Femur (tissue), 1 donor: ENCODE data around the gene TMEM134.

Source experiments
- DNase-seq: peaks from one replicate; pipeline ENCODE4 v3.0.0-alpha.2; 2017

Gene TMEM134

DNA sequence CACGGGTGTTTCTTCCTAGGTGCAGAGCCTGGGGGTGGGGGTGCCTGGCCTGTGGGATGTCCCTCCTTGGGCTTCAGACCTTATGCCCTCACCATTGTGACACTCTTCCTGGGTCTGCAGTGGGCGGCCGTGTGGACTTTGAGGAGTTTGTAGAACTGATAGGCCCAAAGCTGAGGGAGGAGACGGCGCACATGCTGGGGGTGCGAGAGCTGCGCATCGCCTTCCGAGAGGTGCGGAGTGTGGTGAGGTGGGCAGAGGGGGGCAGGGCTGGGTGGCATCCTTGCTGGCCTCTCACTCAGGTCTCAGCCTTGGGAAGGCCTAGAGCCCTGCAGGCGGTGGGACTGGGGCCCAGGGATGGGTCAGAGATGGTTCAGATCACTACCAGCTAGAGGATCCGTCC is 11.6 kb downstream of the TMEM134 start:
- DNase-seq, result no peak

DNA sequence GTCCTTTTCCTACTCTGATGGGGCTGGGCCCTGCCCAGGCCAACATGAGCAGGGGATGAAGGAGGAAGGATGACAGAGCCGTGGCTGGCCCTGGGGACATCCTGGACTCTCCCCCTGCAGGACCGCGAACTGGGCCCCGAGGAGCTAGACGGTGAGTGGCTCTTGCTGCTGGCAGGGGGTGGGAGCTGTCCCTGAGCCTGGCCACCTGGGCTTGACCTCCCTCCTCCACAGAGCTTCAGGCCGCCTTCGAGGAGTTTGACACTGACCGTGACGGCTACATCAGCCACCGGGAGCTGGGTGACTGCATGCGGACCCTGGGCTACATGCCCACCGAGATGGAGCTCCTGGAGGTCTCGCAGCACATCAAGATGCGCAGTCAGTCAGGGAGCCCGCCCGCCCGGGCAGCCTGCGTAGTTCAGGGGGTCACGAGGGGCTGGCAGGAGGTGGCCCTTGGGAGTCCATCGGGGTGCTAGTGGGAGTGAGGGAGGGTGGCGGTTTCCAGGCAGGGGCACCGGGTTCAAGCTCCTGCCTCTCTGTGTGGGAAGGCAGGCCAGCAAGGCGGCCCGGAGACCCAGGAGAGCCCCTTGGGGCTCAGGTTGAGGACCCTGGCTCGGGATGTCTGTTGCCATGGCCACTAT is 12.9 kb downstream of the TMEM134 start:
- no peak for DNase-seq

DNA sequence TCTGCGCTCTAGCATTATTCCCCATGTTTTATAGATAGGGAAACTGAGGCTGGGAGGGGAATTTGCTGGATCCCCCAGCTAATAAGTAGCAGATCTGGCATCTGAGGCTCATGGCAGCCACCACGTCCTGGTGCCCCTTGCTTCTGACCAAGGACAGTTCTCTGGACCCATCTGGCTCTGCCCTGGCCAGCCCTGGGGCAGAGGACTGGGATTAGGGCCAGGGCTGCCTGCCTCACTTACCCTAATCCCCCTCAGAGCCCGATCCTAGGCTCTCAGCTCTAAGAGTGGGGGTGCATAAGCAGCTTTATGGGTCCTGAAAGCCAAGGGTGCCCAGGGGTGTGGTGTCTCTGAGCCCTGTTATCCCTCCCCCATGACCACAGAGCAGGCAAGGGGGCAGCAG is 14.0 kb downstream of the TMEM134 start, which contains the start of gene CABP4:
Gene CABP4 (plus strand): TSS at position 301 of the 400 bp plus-strand sequence. CDS start 70 bp downstream, at position 371.
- no peak for DNase-seq

DNA sequence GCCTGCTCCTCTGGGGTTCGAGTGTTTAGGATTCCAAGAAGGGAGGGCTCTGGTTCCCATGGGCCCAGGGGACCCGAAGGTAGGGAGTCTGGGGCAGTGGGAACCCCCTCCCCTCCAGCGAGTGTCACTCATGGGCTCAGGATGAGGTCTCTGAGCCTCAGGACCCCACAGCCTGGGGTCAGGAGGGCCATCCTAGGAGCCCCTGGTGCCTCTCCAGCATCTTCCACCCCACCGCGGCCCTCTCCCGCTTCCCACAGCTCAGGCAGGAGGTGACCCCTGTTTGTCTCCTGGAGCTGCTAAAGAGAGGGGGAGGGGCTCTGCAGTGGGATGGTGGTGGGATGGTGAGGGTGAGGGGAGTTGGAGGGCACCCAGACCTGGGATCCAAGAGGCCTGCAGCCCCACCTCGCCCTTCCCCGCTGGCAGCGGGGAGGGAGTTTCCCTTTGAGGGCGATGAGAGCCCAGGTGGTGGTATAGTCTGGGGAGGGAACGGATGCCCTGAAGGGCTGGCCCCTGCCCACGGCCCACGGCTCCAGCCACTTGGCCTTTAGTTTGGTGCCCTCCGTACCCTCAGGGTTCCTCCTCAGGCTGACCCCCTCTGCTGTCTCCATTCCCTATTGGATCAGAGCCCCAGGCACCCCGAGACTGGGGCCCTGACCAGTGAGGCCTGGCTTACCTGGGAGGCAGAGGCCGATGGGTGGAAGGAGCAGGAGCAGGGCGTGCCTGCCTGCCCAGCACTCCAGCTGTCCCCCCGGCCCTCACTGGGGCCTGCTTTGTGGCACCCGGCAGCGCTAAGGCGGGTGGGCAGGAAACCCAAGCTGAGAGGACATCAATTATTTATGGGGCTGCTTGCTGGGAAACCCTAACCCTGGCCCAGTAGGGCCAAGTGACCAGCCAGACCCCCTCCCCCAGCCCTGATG is 15.0 kb downstream of the TMEM134 start:
- peak; percentile 18 for DNase-seq

DNA sequence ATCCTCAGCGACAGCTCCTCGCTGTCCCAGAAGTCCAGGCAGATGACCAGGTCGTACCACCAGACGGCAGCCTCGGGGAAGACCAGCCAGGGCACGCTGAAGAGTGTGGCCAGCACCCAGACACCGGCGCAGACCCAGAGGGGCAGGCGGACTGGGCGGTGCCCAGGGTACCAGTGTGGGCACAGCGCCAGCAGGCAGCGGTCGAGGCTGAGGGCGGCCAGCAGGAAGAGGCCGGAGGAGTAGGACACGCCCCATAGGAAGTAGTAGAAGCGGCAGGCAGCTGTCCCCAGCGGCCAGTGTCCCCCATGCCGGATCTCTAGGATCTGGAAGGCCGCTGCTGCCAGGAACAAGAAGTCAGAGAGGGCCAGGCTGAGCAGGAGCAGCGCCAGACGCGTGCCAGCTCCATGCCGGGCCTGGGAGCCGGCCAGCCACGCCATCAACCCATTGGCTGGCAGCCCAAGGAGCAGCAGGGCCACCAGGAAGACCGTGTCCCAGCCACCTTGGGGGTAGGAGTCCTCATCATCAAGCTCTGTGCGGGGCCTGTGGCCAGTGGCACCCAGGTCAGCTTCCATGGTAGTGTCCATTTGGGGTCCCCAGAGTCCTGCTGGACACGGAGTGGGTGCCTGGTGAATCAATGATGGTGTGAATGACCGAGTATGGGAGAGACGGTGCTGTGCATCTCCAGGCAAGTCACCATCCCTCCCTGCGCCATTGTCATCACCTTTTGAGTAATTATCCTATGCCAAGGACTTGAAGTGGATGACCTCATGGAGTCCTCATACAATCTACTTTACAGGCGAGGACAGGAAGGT is 16.7 kb downstream of the TMEM134 start, which contains the start of gene GPR152:
Gene GPR152 (minus strand): TSS at position 589 of the 812 bp plus-strand sequence. CDS start 5 bp downstream, at position 584.
- DNase-seq, result no peak

DNA sequence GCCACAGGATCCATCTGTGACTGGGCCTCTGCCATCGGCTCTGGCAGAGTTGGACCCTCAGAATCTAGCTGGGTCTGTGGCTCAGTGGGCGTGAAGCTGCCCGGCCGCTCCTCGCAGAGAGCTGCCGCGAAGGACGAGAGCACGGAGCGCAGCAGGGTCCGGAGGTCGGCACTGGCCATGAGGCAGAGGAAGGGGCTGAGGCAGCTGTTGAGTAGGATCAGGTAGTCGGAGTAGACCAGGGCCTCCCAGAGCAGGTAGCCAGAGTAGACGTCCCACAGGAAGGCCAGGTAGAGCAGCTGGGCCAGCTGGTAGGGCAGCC is 17.4 kb downstream of the TMEM134 start:
- no peak for DNase-seq

DNA sequence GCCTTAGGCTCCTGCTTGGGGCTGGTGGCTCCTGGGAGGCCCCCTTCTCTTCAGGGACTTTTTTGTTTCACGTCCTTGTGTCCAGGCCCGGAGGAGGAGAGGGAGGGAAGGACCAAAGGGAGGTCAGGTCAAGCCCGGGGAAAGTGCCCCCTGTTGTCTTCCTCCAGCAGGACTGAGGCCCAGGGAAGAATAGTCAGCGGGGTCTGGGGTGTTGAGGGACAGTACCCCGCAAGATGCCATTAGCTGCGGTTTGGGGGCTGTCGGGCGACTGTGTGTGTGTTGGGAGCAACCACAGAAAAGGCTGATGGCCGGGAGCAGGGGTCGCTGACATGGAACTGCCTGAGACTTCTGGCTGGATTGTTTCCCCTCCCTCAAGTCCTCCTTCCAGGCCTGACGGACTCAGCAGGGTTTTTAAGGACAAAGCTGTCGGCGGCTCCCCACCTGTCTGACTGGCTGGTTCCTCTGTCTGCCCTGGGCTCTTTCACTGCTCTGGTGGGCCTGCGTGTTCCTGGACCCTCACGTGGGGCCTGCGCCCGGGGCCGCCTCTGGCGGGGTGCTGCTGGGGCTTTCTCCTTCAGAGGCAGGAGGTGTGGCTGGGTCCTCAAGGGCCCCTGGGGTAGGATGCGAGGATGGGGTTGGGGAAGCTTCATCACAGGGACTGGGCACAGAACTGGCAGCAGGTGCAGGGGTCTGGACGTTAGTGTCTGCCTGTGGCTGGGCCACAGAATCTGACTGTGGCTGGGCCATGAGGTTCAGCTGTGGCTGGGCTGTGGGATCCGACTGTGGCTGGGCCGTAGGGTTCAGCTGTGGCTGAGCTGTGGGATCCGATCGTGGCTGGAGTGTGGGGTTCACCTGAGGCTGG is 18.0 kb downstream of the TMEM134 start:
- DNase-seq, result no peak

DNA sequence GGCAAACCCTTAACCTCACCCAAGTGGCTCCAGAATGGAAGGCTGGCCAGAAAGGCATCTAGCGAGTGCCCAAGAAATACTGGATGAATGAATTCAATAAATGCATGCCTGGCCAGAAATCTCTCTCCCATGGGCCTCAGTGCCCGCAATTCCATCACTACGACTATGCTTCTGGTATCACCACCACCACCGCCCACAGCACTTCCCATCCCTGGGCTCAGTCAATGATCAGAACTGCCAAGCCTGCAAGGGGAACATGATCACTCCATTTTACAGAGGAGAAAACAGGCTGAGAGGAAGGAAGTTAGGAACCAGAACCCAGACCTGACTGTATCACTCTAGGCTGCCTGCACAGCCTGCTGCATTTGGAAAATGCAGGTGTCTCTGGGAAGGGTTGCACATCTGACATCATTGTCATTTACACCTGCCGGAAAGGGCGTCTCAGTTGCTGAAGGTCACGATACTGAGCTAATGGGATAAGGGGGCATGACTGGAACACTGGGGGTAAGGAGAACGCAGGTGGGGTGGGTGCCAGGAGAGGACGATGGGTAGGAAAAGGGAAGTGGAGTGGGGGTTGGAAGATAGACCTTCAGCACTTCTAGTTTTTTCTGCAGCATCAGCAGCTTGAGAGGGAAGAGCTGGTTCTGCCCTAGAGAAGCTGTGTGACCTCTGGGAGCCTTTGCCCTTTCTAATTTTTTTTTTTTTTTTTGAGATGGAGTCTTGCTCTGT is 19.8 kb downstream of the TMEM134 start:
- DNase-seq, result no peak

DNA sequence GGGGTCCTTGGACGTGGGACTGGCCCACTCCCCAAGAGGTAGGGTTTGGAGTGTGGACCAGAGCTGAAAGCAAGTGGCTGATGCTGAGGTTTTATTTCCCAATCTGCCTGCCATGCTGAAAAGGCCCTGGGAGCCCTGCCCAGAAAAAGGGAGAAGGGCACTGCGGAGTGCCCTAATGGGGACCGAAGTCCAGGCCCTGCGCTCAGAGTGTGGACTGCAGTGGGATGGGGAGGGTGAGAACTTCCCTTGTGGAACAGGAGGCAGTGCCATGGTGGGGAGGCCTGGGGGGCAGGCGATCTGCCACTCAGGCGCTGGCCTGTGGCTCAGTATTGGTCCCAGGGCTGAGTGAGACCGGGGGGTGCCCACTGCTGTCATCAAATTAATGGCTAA is 20.8 kb downstream of the TMEM134 start:
- no peak for DNase-seq

DNA sequence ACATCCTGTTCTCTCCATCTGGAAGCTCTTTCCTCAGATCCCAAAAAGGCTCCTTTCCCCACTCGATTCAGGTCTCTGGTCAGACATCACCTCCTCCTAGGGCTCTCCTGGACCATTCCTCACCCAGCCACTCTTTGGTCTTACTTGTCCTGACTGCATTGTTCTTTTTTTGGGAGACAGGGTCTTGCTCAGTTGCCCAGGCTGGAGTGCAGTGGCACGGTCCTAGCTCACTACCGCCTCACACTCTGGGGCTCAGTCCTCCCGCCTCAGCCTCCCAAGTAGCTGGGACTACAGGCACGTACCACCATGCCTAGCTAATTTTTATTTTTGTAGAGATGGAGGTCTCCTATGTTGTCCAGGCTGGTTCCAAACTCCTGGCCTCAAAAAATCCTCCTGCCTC is 23.5 kb downstream of the TMEM134 start:
- no peak for DNase-seq

DNA sequence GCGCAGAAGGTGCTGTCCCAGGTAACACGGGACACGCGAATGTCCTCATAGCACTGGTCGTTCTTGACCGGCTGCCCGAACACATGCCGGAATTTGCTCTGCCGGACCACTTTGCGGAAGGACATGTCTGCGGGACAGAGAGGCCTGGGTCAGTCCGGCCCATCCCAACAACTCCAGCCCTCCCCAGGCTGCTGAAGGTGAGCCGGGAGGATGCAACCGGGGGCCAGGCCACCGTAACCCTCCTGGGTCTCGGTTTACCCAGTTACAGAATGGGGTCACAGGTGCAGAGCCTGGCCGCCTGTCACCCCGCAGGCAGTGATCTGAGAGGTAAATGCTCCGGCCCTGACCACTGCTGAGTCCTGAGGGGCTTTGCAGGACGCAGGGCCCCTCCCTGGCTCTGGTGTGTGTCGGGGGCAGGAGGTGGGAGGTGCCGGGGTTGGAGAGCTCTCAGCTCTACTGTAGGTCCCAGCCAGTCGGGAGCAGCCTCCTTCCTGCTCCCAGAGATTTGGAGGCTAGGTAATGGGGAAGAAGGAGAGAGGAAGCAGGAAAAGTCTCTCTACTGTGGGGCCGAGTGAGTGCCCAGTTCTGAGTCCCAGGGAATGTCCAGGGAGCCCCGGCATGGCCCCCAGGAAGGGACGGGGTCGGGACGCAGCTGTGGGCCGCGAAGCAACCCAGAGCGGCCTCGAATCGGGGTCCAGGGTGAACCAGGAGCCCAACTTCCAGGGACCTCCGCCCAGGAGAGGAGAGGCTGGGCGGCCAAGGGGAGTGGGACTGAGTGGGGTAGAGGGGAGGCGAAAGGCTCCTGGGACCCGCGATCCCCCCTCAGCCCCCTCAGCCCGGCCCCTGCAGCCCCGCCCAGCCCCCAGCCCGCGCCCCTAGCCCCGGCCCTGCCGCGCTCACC is 26.3 kb downstream of the TMEM134 start:
- no peak for DNase-seq

DNA sequence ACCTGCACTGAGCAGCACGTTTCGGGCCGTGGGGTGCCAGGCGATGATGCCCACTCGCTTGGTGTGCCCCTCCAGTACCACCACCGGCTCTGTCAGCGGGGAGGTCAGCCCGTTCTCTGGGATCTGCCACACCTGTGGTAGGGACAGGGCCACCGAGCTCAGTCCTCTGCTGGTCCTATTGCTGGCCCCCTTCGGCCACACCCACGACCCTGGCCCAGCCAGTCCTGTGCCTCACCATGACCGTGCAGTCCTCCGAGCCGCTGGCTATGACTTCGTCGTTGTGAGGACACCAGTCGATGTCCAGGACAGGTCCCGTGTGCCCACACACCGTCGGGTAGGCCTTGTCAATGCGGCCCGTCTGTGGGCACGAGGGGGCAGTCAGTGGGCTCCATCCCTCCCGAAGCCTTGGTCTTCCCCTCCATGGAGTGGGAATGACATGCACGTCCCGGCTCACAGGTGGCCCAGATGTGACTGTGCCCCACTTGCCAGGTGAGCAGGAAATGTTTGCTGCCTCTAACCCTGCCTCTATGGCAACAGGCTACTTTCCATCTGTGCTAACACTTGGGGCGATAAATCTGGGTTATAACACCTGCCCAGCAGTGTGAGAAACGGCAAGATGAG is 27.2 kb downstream of the TMEM134 start:
- DNase-seq, result no peak

DNA sequence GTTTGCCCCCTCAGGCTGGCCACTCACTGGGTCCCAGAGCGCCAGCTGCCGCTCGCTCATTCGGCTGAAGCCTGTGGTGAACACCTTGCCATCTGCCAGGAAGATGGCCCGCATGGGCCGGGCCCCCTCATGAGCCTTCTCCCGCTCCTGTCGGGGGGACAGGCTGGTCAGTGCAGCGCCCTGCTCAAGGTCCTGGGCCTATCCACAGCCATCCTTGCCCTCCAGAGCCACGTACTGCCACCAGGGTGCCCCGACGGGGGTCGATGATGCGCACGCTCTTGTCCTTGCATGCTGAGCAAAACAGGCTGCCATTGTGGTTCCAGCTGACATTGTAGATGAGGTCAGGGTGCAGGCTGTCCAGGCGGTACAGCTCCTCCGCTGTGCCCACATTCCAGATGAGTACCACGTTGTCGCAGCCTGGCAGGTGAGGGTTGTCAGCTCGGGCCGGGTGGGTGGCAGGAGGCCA is 27.9 kb downstream of the TMEM134 start:
- DNase-seq, result no peak

DNA sequence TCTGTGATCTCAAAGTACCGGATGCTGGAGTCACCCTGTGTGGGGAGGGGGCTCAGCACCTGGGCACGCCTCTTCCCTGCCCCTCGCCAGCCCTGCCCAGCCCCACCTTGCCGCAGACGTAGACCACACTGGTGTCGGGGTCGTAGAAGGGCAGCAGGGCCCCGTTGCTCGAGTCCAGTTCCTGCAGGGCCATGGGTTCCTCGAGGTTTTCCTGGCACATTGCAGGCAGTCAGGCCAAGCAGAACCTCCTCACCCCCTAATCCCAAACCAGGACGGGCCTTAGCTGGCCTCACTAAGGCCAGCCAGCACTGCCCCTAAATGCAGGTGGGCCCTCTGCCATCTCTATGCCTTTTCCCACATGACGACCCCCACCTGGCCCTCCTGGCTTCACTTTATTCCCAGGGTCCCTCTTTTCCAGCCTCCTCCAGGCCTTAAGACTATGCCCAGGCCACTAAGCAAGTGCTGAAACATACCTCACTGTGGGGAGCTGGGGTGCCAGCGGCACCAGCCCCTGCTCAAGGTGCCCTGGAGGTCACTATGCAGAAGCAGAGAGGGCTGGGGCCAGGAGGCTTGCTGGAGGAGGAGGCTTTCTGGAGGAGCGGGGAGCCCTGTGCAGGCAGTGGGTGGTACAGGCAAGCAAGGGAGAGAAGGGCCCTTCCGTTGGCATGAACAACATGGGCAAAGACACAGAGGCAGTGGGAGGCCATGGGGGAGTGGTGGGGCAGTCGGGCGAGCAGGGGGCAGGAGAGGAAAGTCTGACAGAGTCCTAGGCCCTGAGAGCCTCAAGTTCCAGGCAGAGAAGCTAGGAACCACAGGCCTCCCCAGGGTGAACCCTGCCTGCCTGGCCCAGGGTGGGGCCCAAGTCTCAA is 28.6 kb downstream of the TMEM134 start:
- no peak for DNase-seq

DNA sequence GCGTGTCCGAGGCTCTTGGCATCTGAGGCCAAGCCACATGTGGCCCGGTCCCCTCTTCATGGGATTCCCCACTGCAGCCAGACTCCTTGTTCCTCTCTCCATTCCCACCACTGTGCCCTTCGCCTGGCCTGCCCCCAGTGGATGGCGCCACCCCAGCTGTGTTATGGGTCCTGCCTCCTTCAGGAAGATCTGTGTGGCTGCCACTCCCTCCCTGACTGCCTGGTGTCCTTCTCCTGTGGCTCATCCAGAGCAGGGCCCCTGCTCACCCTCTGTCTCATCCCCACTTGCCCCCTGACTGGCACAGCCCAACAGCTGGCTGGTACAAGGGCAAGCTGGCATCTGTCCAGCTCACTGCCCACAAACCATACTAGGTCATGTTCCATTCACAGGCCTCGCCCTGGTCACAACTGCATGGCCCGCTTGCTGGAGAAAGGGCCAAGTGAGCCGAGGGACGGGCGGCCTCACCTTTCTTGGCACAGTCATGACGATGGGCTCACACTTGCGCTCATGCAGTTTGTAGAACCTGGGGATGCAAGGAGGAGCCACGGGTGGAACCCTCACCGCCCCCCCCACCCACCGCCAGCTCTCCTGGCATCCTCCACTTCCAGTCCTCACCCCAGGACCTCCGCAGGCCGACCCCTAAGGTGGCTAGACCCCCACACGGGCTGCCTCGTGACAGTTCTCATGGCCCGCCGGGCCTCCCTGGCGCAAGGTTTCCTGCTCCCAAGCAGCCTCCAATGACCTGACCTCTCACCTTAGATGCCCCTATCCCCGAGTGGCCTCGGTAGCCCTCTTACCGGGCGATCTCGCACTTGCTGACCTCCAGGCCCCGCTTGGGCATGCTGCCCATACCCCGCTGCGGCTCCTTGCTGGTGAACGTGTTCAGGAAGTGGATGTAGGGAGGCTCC is 29.5 kb downstream of the TMEM134 start:
- DNase-seq, result no peak

DNA sequence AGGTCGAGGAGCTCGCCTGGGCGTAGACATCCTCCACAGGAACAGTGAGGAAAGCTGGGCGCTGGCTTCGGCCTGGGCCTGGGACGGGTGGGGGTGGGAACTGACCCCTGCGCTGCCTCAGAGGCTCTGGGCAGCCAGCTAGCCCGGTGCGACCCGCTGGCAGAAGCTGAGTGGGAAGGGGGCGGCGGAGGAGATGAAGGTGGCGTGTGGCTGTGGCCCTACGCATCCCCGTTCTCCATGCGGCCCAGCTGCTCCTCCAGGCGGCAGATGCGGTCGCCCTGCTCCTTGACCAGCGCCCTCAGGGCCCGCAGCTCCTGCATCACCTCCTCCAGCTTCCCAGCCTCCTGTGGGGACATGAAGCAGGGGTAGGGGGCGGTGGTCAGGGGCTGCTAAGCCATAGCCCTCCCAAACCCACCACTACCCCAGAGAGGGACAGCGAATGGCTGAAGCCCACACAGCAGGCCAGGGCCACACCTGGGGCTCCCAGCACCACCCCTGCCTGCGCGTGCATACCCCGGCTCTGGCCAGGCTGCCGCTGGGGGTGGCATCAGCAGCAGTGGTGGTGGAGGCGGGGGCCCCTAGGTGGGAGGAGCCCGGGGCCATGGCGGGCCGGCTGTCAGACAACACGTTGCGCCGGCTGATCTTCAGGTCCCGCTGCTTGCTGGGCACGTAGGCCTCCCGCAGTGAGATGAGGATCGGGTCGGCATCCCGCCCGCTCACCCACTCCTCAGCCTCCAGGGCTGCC is 30.7 kb downstream of the TMEM134 start:
- no peak for DNase-seq

DNA sequence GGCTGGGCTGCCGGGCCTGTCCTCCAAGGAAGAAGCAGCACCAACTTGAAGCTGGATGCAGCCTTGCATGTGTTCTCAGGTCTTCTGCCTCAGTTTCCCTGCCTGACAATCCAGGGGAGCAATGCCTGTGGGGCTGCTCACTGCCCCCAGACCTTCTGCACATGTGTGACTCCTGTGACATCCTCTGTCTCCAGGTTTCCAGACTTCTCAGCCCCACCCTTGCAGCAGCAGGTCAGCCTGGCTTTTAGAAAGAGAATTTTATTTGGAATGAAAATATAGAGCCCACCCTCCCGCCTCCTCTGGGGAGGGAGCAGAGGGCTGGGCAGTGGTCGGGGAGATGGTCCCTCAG is 31.3 kb downstream of the TMEM134 start:
- no peak for DNase-seq
